Measurements from ENCODE around the gene EFTUD2. TPM values are rescaled to one million over a fixed set of nuclear protein-coding genes. Genes with fewer than 3 reads are reported as not detected.

The EFTUD2 gene
- total and polyA plus RNA-seq, 2 of the 13 experiments (the other 11 are each of a cell fraction or from before 2014, with no cell fraction given): 111 to 137 TPM

GRCh38 chr17:44854192-44854591 lies 45.1 kb downstream of the EFTUD2 start:
- no peak overlapping the region for H3K27ac ChIP-seq (ENCODE audit: extremely low read length, insufficient read depth, low read length)
- no peak for ATAC-seq
- no peak overlapping the region for H3K4me3 ChIP-seq (replicated peaks in 1 of 3; ENCODE audit: insufficient read depth in 1 of 3, low read depth in 2 of 3, low read length in 3 of 3)
- intact Hi-C loops (cut with micrococcal nuclease; ENCODE audit: unreplicated experiment): no loop called here
- no TSS peak for BruUV-seq (replicated peaks)
- POLR2A ChIA-PET: no interaction called here
- H3K4me2 ChIP-seq (ENCODE audit: low read depth, low read length): no peak overlapping the region
- H3K9ac ChIP-seq (ENCODE audit: insufficient read depth, low read depth, low read length): no peak overlapping the region
- H3K36me3 ChIP-seq (replicated peaks in 1 of 2; ENCODE audit: control insufficient read depth in 1 of 2, insufficient read depth in 2 of 2, low read length in 2 of 2): peaks cover 56 to 89% of the 10 kb centered on the region in 2 experiments
- WGBS (ENCODE audit: low lambda C conversion rate): 98% methylated on average over 5 of the region's 5 CpGs
- DNase-seq (ENCODE audit: low spot score): no peak
- H3K4me1 ChIP-seq (ENCODE audit: insufficient read depth, low read length): no peaks in the 10 kb centered on the region
- CTCF ChIA-PET (ENCODE audit: low intra/inter-chr PET ratio, low total read pairs): no interaction called here
- no peaks in the 10 kb centered on the region; the same call in 1 of the 2 replicates for H4K20me1 ChIP-seq (ENCODE audit: insufficient read depth, low read length)
- in situ Hi-C loops (cut with HindIII; ENCODE audit: extremely low pct_ligation_motif_present, low pct_unique_long_range_greater_than_20kb): no loop called here
- H3K9me3 ChIP-seq (ENCODE audit: low read length): no peaks in the 10 kb centered on the region
- FAIRE-seq: no peak
- H3K27me3 ChIP-seq (ENCODE audit: control insufficient read depth in 1 of 2, insufficient read depth in 2 of 2, low read length in 2 of 2): no peaks in the 10 kb centered on the region
- no peak overlapping the region for H2AFZ ChIP-seq (ENCODE audit: low read length)
- H3K79me2 ChIP-seq (ENCODE audit: insufficient read depth, low read length): no peaks in the 10 kb centered on the region
- TF ChIP-seq SNRNP70 (IDR thresholded peaks at IDR 0.05; ENCODE audit: low read depth, low read length) (no peak), ZNF784 (CRISPR knock-in tag; IDR thresholded peaks at IDR 0.05; ENCODE audit: borderline replicate concordance) (no peak), THAP11 (CRISPR knock-in tag; IDR thresholded peaks at IDR 0.05) (no peak), PLRG1 (conservative IDR thresholded peaks at IDR 0.05) (no peak), AFF4 (CRISPR knock-in tag; IDR thresholded peaks at IDR 0.05) (no peak), HNRNPLL (IDR thresholded peaks at IDR 0.05; ENCODE audit: low read depth, low read length, poor library complexity, severe bottlenecking) (no peak), ZBTB37 (CRISPR knock-in tag; IDR thresholded peaks at IDR 0.05) (no peak), ZNF329 (CRISPR knock-in tag; IDR thresholded peaks at IDR 0.05; ENCODE audit: low read depth) (no peak), ZNF543 (CRISPR knock-in tag; IDR thresholded peaks at IDR 0.05) (no peak), HIVEP1 (CRISPR knock-in tag; IDR thresholded peaks at IDR 0.05) (no peak), ZNF350 (CRISPR knock-in tag; IDR thresholded peaks at IDR 0.05; ENCODE audit: borderline replicate concordance, low read depth) (no peak), HHEX (CRISPR knock-in tag; IDR thresholded peaks at IDR 0.05) (no peak), ZNF33A (CRISPR knock-in tag; IDR thresholded peaks at IDR 0.05; ENCODE audit: borderline replicate concordance) (no peak), NFIB (CRISPR knock-in tag; IDR thresholded peaks at IDR 0.05; ENCODE audit: borderline replicate concordance) (no peak), ZNF431 (CRISPR knock-in tag; IDR thresholded peaks at IDR 0.05; ENCODE audit: borderline replicate concordance, low read depth) (no peak), ZNF17 (CRISPR knock-in tag; IDR thresholded peaks at IDR 0.05) (no peak), CTCF (CRISPR knock-in tag; IDR thresholded peaks at IDR 0.05) (no peak), KDM4B (CRISPR knock-in tag; IDR thresholded peaks at IDR 0.05) (no peak), ATRX (CRISPR knock-in tag; IDR thresholded peaks at IDR 0.05; ENCODE audit: borderline replicate concordance) (no peak)
